HEK293 (cell line): Measurements from ENCODE around the gene ADIRF.

Experiments used
- CTCF ChIA-PET: fragments of 350-600 bp; formaldehyde crosslinking; extraction: SDS; loops from one replicate; lab custom pipeline; 2021; ENCODE audit warnings: antibody characterized with exemption; lab: Yijun Ruan, JAX
- POLR2A ChIA-PET: fragments of 300-600 bp; formaldehyde crosslinking; extraction: SDS; loops from one replicate; lab custom pipeline; 2020; ENCODE audit warnings: antibody characterized with exemption, inconsistent platforms; lab: Yijun Ruan, JAX
- H3K27ac ChIP-seq: fragments of 200-500 bp; sonication (Bioruptor generic); 2 replicates; pipeline ENCODE4 v1.5.1; 2014; ENCODE audit warnings: low read depth, low read length, control low read depth, inconsistent platforms; ENCODE audit errors: extremely low read depth
- H3K36me3 ChIP-seq, 2 experiments: fragments of 200-500 bp in 1 of 2; sonication (Bioruptor generic) in 1 of 2; 1 replicate in 1 of 2; 2 replicates in 1 of 2; pipeline ENCODE4 v1.5.1; 2014 to 2017; ENCODE audit warnings: inconsistent platforms in 2 of 2, low read length in 2 of 2; ENCODE audit not compliant: control insufficient read depth in 2 of 2, insufficient read depth in 1 of 2
- H3K4me1 ChIP-seq: fragments of 200-500 bp; sonication (Bioruptor generic); 2 replicates; pipeline ENCODE4 v1.5.1; 2014; ENCODE audit warnings: mild to moderate bottlenecking, low read length, inconsistent platforms; ENCODE audit not compliant: control insufficient read depth, insufficient read depth
- H3K4me3 ChIP-seq: 2 replicates; pipeline ENCODE4 v1.5.1; 2011; ENCODE audit warnings: low read depth, mild to moderate bottlenecking, control low read depth, low read length, moderate library complexity
- H3K9me3 ChIP-seq: fragments of 200-500 bp; sonication (Bioruptor generic); 2 replicates; pipeline ENCODE4 v1.5.1; 2014; ENCODE audit warnings: low read depth, low read length, inconsistent platforms; ENCODE audit not compliant: control insufficient read depth, insufficient read depth
- GLIS1 ChIP-seq: fragments of 450-650 bp; formaldehyde crosslinking; IDR thresholded peaks from 2 replicates; pipeline ENCODE4 v1.5.1; 2016; ENCODE audit warnings: missing biosample characterization, missing genetic modification characterization
- SCRT2 ChIP-seq: fragments of 450-650 bp; formaldehyde crosslinking; IDR thresholded peaks from 2 replicates; pipeline ENCODE4 v1.5.1; 2016; ENCODE audit warnings: missing biosample characterization, missing genetic modification characterization
- SP3 ChIP-seq: fragments of 450-650 bp; formaldehyde crosslinking; IDR thresholded peaks from 2 replicates; pipeline ENCODE4 v1.5.1; 2016; ENCODE audit warnings: missing biosample characterization, missing genetic modification characterization
- WT1 ChIP-seq: fragments of 450-650 bp; formaldehyde crosslinking; IDR thresholded peaks from 2 replicates; pipeline ENCODE4 v1.5.1; 2016; ENCODE audit warnings: missing biosample characterization, missing genetic modification characterization
- ZNF324 ChIP-seq: fragments of 450-650 bp; formaldehyde crosslinking; IDR thresholded peaks from 2 replicates; pipeline ENCODE4 v1.5.1; 2016; ENCODE audit warnings: missing biosample characterization, missing genetic modification characterization
- ZNF350 ChIP-seq: fragments of 450-650 bp; formaldehyde crosslinking; IDR thresholded peaks from 2 replicates; pipeline ENCODE4 v1.5.0; 2017; ENCODE audit warnings: missing biosample characterization, mild to moderate bottlenecking, missing genetic modification characterization
- ZNF433 ChIP-seq: fragments of 450-650 bp; formaldehyde crosslinking; IDR thresholded peaks from 2 replicates; pipeline ENCODE4 v1.5.1; 2016; ENCODE audit warnings: missing biosample characterization, missing genetic modification characterization, low read depth
- ZNF571 ChIP-seq: fragments of 450-650 bp; formaldehyde crosslinking; IDR thresholded peaks from 2 replicates; pipeline ENCODE4 v1.5.0; 2017; ENCODE audit warnings: missing biosample characterization, missing genetic modification characterization
- ZNF623 ChIP-seq: fragments of 450-650 bp; formaldehyde crosslinking; IDR thresholded peaks from 2 replicates; pipeline ENCODE4 v1.5.1; 2016; ENCODE audit warnings: missing biosample characterization, missing genetic modification characterization
- ZNF624 ChIP-seq: fragments of 450-650 bp; formaldehyde crosslinking; IDR thresholded peaks from 2 replicates; pipeline ENCODE4 v1.5.1; 2017; ENCODE audit warnings: missing biosample characterization, missing genetic modification characterization
- ZNF791 ChIP-seq: fragments of 450-650 bp; formaldehyde crosslinking; IDR thresholded peaks from 2 replicates; pipeline ENCODE4 v1.5.1; 2016; ENCODE audit warnings: missing biosample characterization, missing genetic modification characterization
- ZNF830 ChIP-seq: fragments of 450-650 bp; IDR thresholded peaks from 2 replicates; pipeline ENCODE4 v1.5.0; 2018; ENCODE audit warnings: missing biosample characterization, missing genetic modification characterization, low read depth, mild to moderate bottlenecking, moderate library complexity
- ZSCAN23 ChIP-seq: fragments of 450-650 bp; formaldehyde crosslinking; IDR thresholded peaks from 2 replicates; pipeline ENCODE4 v1.5.1; 2016; ENCODE audit warnings: missing biosample characterization, missing genetic modification characterization
- TF ChIP-seq, protein P1 (sequence below): fragments of 450-650 bp; formaldehyde crosslinking; IDR thresholded peaks from 2 replicates; pipeline ENCODE4 v1.5.1; 2016; ENCODE audit warnings: missing biosample characterization, missing genetic modification characterization
- TF ChIP-seq, protein P2 (sequence below): fragments of 450-650 bp; formaldehyde crosslinking; IDR thresholded peaks from 2 replicates; pipeline ENCODE4 v1.5.1; 2016; ENCODE audit warnings: missing biosample characterization, missing genetic modification characterization, low read depth
- TF ChIP-seq, protein P3 (sequence below): fragments of 450-650 bp; formaldehyde crosslinking; IDR thresholded peaks from 2 replicates; pipeline ENCODE4 v1.5.1; 2016; ENCODE audit warnings: missing biosample characterization, missing genetic modification characterization
- TF ChIP-seq, protein P4 (sequence below): fragments of 450-650 bp; formaldehyde crosslinking; IDR thresholded peaks from 2 replicates; pipeline ENCODE4 v1.5.1; 2017; ENCODE audit warnings: missing biosample characterization, missing genetic modification characterization
- TF ChIP-seq, protein P5 (sequence below): fragments of 450-650 bp; formaldehyde crosslinking; IDR thresholded peaks from 2 replicates; pipeline ENCODE4 v1.5.1; 2016; ENCODE audit warnings: missing biosample characterization, missing genetic modification characterization, borderline replicate concordance

Gene ADIRF

DNA sequence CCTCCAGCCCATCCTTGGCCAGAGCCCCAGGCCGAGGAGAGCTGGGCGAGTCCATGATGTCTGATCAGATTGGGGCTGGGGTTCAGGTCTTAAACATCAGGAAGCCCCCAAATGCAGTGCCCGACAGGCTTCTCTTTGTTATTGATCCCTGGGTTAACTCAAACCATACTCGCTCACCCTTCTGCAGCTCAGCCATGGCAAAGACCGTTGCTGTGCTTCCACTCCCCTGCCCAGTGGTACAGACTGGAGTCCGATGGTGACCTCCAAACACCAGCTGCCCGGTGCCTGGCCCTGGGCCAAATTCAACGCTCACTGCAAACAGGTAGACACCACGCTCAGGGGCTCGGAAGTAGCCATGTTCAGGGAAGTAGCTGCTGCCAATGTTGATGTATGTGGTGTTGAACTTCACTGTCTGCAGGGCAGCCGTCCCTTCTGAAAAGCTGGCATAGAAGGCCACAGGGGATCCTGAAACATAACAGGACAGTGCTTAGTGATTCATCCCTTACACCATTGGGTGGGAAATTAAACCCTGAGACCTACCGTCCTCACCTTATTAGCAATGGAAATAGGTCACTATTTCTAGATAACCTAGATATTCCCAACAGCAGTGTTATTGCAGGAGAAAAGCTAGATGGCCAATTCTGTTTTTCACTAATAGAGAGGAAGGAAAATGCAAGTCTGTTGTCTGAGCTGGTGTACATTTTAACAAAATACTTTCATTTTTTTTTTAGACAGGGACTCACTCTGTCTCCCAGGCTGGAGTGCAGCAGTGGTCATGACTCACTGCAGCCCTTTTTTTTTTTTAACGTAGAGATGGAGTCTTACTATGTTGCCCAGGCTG lies 31.4 kb upstream of the ADIRF start (continued):
- no peak for TF ChIP-seq ZNF830 (tag by site-specific recombination)
- TF ChIP-seq, protein P1, sequence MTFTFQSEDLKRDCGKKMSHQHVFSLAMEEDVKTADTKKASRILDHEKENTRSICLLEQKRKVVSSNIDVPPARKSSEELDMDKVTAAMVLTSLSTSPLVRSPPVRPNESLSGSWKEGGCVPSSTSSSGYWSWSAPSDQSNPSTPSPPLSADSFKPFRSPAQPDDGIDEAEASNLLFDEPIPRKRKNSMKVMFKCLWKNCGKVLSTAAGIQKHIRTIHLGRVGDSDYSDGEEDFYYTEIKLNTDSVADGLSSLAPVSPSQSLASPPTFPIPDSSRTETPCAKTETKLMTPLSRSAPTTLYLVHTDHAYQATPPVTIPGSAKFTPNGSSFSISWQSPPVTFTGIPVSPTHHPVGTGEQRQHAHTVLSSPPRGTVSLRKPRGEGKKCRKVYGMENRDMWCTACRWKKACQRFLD (tag by site-specific recombination): no peak
- TF ChIP-seq ZNF791 (tag by site-specific recombination): no peak
- no peak for TF ChIP-seq ZNF433 (tag by site-specific recombination)
- TF ChIP-seq, protein P2, sequence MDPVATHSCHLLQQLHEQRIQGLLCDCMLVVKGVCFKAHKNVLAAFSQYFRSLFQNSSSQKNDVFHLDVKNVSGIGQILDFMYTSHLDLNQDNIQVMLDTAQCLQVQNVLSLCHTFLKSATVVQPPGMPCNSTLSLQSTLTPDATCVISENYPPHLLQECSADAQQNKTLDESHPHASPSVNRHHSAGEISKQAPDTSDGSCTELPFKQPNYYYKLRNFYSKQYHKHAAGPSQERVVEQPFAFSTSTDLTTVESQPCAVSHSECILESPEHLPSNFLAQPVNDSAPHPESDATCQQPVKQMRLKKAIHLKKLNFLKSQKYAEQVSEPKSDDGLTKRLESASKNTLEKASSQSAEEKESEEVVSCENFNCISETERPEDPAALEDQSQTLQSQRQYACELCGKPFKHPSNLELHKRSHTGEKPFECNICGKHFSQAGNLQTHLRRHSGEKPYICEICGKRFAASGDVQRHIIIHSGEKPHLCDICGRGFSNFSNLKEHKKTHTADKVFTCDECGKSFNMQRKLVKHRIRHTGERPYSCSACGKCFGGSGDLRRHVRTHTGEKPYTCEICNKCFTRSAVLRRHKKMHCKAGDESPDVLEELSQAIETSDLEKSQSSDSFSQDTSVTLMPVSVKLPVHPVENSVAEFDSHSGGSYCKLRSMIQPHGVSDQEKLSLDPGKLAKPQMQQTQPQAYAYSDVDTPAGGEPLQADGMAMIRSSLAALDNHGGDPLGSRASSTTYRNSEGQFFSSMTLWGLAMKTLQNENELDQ (tag by site-specific recombination): no peak
- no peak for TF ChIP-seq ZNF623
- TF ChIP-seq, protein P3, sequence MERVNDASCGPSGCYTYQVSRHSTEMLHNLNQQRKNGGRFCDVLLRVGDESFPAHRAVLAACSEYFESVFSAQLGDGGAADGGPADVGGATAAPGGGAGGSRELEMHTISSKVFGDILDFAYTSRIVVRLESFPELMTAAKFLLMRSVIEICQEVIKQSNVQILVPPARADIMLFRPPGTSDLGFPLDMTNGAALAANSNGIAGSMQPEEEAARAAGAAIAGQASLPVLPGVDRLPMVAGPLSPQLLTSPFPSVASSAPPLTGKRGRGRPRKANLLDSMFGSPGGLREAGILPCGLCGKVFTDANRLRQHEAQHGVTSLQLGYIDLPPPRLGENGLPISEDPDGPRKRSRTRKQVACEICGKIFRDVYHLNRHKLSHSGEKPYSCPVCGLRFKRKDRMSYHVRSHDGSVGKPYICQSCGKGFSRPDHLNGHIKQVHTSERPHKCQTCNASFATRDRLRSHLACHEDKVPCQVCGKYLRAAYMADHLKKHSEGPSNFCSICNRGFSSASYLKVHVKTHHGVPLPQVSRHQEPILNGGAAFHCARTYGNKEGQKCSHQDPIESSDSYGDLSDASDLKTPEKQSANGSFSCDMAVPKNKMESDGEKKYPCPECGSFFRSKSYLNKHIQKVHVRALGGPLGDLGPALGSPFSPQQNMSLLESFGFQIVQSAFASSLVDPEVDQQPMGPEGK (tag by site-specific recombination): no peak
- TF ChIP-seq ZNF624: no peak

DNA sequence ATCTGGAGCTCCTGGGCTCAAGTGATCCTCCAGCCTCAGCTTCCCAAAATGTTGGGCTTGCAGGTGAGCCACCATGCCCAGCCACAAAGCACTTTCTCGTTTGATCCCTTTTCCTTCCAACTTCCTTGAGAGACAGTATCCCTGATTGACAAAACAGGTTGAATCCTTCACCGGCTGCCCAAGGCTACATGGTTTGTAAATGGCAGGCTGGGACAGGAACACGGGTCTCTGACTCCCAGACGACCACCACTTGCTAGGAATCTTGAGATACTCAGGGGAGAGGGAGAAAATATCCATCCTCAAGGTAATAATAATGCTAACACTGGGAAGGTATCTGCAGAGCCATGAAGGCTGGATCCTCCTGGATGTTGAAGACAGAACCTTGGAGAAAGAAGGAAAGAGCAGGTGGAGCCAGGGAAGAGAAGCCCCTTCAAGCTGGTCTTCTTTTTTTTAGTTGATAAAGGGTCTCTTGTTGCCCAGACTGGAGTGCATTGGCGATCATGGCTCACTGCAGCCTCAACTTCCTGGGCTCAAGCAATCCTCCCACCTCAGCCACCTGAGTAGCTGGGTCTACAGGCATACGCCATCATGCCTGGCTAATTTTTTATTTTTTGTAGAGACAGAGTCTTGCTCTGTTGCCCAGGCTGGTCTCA lies 30.7 kb upstream of the ADIRF start:
- CTCF ChIA-PET: interaction anchor here (0.5 to 3.3 kb wide), 9 partner anchors 9 to 400 kb away, joined by 3 to 23 read pairs (median 5); partner anchors contain the start of genes MMRN2 and SNCG
- H3K4me3 ChIP-seq: no peak overlapping the region
- POLR2A ChIA-PET: interaction anchor here (0.7 kb wide), 1 partner anchor 11 kb away, joined by 3 read pairs; no protein-coding TSS in a partner anchor
- no peak for TF ChIP-seq ZSCAN23 (tag by site-specific recombination)
- no peak for TF ChIP-seq ZNF571 (tag by site-specific recombination)
- no peak for TF ChIP-seq WT1 (tag by site-specific recombination)
- TF ChIP-seq, protein P2 (tag by site-specific recombination): no peak
- no peak for TF ChIP-seq GLIS1 (tag by site-specific recombination)
- no peak for TF ChIP-seq SCRT2 (tag by site-specific recombination)
- no peak for TF ChIP-seq SP3 (tag by site-specific recombination)
- TF ChIP-seq, protein P4, sequence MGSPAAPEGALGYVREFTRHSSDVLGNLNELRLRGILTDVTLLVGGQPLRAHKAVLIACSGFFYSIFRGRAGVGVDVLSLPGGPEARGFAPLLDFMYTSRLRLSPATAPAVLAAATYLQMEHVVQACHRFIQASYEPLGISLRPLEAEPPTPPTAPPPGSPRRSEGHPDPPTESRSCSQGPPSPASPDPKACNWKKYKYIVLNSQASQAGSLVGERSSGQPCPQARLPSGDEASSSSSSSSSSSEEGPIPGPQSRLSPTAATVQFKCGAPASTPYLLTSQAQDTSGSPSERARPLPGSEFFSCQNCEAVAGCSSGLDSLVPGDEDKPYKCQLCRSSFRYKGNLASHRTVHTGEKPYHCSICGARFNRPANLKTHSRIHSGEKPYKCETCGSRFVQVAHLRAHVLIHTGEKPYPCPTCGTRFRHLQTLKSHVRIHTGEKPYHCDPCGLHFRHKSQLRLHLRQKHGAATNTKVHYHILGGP: no peak
- TF ChIP-seq ZNF324 (tag by site-specific recombination): no peak
- TF ChIP-seq, protein P5, sequence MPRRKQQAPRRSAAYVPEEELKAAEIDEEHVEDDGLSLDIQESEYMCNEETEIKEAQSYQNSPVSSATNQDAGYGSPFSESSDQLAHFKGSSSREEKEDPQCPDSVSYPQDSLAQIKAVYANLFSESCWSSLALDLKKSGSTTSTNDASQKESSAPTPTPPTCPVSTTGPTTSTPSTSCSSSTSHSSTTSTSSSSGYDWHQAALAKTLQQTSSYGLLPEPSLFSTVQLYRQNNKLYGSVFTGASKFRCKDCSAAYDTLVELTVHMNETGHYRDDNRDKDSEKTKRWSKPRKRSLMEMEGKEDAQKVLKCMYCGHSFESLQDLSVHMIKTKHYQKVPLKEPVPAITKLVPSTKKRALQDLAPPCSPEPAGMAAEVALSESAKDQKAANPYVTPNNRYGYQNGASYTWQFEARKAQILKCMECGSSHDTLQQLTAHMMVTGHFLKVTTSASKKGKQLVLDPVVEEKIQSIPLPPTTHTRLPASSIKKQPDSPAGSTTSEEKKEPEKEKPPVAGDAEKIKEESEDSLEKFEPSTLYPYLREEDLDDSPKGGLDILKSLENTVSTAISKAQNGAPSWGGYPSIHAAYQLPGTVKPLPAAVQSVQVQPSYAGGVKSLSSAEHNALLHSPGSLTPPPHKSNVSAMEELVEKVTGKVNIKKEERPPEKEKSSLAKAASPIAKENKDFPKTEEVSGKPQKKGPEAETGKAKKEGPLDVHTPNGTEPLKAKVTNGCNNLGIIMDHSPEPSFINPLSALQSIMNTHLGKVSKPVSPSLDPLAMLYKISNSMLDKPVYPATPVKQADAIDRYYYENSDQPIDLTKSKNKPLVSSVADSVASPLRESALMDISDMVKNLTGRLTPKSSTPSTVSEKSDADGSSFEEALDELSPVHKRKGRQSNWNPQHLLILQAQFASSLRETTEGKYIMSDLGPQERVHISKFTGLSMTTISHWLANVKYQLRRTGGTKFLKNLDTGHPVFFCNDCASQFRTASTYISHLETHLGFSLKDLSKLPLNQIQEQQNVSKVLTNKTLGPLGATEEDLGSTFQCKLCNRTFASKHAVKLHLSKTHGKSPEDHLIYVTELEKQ (tag by site-specific recombination): no peak
- TF ChIP-seq ZNF350 (tag by site-specific recombination): no peak

More for the DNA sequence above, 30.7 kb upstream of the ADIRF start:
- Histone ChIP-seq H3K9me3 (no peaks in the 10 kb centered on the region), H3K4me1 (no peaks in the 10 kb centered on the region), H3K27ac (no peak overlapping the region), H3K36me3 (no peaks in the 10 kb centered on the region)
